Measurements from ENCODE around the gene SAFB. TPM values are rescaled to one million over a fixed set of nuclear protein-coding genes. Genes with fewer than 3 reads are reported as not detected.
A peak's percentile ranks its signal among the peaks of the same experiment; 100 is the strongest.

SAFB gene
- total and polyA plus RNA-seq, 2 of the 13 experiments (the other 11 are each of a cell fraction or from before 2014, with no cell fraction given) = 21.0 to 28.4 TPM

- Histone ChIP-seq H3K27ac (ENCODE audit: extremely low read length, insufficient read depth, low read length) (no peak overlapping the region), H3K4me2 (ENCODE audit: low read depth, low read length) (no peak overlapping the region), H2AFZ (ENCODE audit: low read length) (no peak overlapping the region), H3K9me3 (ENCODE audit: low read length) (no peaks in the 10 kb centered on the region), H3K79me2 (ENCODE audit: insufficient read depth, low read length) (no peaks in the 10 kb centered on the region), H3K27me3 (ENCODE audit: control insufficient read depth in 1 of 2, insufficient read depth in 2 of 2, low read length in 2 of 2) (no peaks in the 10 kb centered on the region), H3K9ac (ENCODE audit: insufficient read depth, low read depth, low read length) (no peak overlapping the region), H3K4me3 (replicated peaks in 1 of 3; ENCODE audit: insufficient read depth in 1 of 3, low read depth in 2 of 3, low read length in 3 of 3) (no peak overlapping the region), H3K4me1 (ENCODE audit: insufficient read depth, low read length) (no peaks in the 10 kb centered on the region), H3K36me3 (replicated peaks in 1 of 2; ENCODE audit: control insufficient read depth in 1 of 2, insufficient read depth in 2 of 2, low read length in 2 of 2) (peaks cover 33 to 66% of the 10 kb centered on the region in 2 experiments), H4K20me1 (ENCODE audit: insufficient read depth, low read length) (peaks cover 2% of the 10 kb centered on the region; the same call in 1 of the 2 replicates)
- BruUV-seq (replicated peaks) = no TSS peak
- TF ChIP-seq STAG1 (CRISPR knock-in tag; IDR thresholded peaks at IDR 0.05) (no peak), RBFOX2 (IDR thresholded peaks at IDR 0.05; ENCODE audit: low read depth, low read length) (0 out of 2 replicates have a peak, but pooled peaks have one; percentile 33), AGO2 (optimal IDR thresholded peaks at IDR 0.05; ENCODE audit: low read depth, low read length) (peak; percentile 72), POLR2AphosphoS5 (IDR thresholded peaks at IDR 0.05; ENCODE audit: low read depth, low read length) (0 out of 2 replicates have a peak, but pooled peaks have one; percentile 17), POLR2A (IDR thresholded peaks at IDR 0.05; ENCODE audit: insufficient read depth in 1 of 2, low read depth in 2 of 2, low read length in 2 of 2) (0 out of 4 replicates have a peak, but pooled peaks of 1 of the 2 experiments have one; percentile 13)
- ATAC-seq (no peak), DNase-seq (ENCODE audit: low spot score) (no peak), FAIRE-seq (no peak)
- ChIA-PET CTCF (ENCODE audit: low intra/inter-chr PET ratio, low total read pairs) (no interaction called here), POLR2A (interaction anchor here (0.5 to 0.9 kb wide), 2 partner anchors 14 to 1924 kb away, joined by 3 to 5 read pairs; partner anchors contain the start of genes PET100 and XAB2)
- 92% methylated on average over 11 of the region's 16 CpGs for WGBS (ENCODE audit: low lambda C conversion rate)
- intact Hi-C loops (cut with micrococcal nuclease; ENCODE audit: unreplicated experiment) = no loop called here
- in situ Hi-C loops (cut with HindIII; ENCODE audit: extremely low pct_ligation_motif_present, low pct_unique_long_range_greater_than_20kb) = no loop called here
These were observed 82.7 kb downstream of the SAFB start for GRCh38 chr19:5705552-5705951.

- Histone ChIP-seq H4K20me1 (ENCODE audit: insufficient read depth, low read length) (no peaks in the 10 kb centered on the region), H3K36me3 (replicated peaks in 1 of 2; ENCODE audit: control insufficient read depth in 1 of 2, insufficient read depth in 2 of 2, low read length in 2 of 2) (peaks cover 38 to 74% of the 10 kb centered on the region in 2 experiments), H3K9ac (ENCODE audit: insufficient read depth, low read depth, low read length) (no peak overlapping the region), H3K4me3 (replicated peaks in 1 of 3; ENCODE audit: insufficient read depth in 1 of 3, low read depth in 2 of 3, low read length in 3 of 3) (no peak overlapping the region), H3K9me3 (ENCODE audit: low read length) (no peaks in the 10 kb centered on the region), H3K4me2 (ENCODE audit: low read depth, low read length) (no peak overlapping the region), H3K27me3 (ENCODE audit: control insufficient read depth in 1 of 2, insufficient read depth in 2 of 2, low read length in 2 of 2) (no peaks in the 10 kb centered on the region), H3K4me1 (ENCODE audit: insufficient read depth, low read length) (no peaks in the 10 kb centered on the region), H3K79me2 (ENCODE audit: insufficient read depth, low read length) (no peaks in the 10 kb centered on the region), H2AFZ (ENCODE audit: low read length) (no peak overlapping the region), H3K27ac (ENCODE audit: extremely low read length, insufficient read depth, low read length) (no peak overlapping the region)
- BruUV-seq (replicated peaks) = no TSS peak
- intact Hi-C loops (cut with micrococcal nuclease; ENCODE audit: unreplicated experiment) = no loop called here
- in situ Hi-C loops (cut with HindIII; ENCODE audit: extremely low pct_ligation_motif_present, low pct_unique_long_range_greater_than_20kb) = no loop called here
- no peak for ATAC-seq
- DNase-seq (ENCODE audit: low spot score) = no peak
- 97% methylated on average over 30 of the region's 35 CpGs for WGBS (ENCODE audit: low lambda C conversion rate)
- ChIA-PET CTCF (ENCODE audit: low intra/inter-chr PET ratio, low total read pairs) (no interaction called here), POLR2A (interaction anchor here (1.1 to 1.7 kb wide), 2 partner anchors 12 to 13 kb away, joined by 4 to 6 read pairs; partner anchors contain the start of genes CATSPERD and LONP1)
- no peak for FAIRE-seq
- TF ChIP-seq ZNF543 (CRISPR knock-in tag; IDR thresholded peaks at IDR 0.05) (no peak), AGO1 (IDR thresholded peaks at IDR 0.05; ENCODE audit: low read depth, low read length, poor library complexity, severe bottlenecking) (peak; percentile 66), TOE1 (CRISPR knock-in tag; IDR thresholded peaks at IDR 0.05) (no peak)
- TF ChIP-seq, protein P1, sequence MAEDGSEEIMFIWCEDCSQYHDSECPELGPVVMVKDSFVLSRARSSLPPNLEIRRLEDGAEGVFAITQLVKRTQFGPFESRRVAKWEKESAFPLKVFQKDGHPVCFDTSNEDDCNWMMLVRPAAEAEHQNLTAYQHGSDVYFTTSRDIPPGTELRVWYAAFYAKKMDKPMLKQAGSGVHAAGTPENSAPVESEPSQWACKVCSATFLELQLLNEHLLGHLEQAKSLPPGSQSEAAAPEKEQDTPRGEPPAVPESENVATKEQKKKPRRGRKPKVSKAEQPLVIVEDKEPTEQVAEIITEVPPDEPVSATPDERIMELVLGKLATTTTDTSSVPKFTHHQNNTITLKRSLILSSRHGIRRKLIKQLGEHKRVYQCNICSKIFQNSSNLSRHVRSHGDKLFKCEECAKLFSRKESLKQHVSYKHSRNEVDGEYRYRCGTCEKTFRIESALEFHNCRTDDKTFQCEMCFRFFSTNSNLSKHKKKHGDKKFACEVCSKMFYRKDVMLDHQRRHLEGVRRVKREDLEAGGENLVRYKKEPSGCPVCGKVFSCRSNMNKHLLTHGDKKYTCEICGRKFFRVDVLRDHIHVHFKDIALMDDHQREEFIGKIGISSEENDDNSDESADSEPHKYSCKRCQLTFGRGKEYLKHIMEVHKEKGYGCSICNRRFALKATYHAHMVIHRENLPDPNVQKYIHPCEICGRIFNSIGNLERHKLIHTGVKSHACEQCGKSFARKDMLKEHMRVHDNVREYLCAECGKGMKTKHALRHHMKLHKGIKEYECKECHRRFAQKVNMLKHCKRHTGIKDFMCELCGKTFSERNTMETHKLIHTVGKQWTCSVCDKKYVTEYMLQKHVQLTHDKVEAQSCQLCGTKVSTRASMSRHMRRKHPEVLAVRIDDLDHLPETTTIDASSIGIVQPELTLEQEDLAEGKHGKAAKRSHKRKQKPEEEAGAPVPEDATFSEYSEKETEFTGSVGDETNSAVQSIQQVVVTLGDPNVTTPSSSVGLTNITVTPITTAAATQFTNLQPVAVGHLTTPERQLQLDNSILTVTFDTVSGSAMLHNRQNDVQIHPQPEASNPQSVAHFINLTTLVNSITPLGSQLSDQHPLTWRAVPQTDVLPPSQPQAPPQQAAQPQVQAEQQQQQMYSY (CRISPR knock-in tag; IDR thresholded peaks at IDR 0.05) = no peak
These were observed 84.1 kb downstream of the SAFB start for GRCh38 chr19:5706876-5707573.
